IMR-90 (cell line): Measurements from ENCODE around the gene PDILT. TPM values are rescaled to one million over a fixed set of nuclear protein-coding genes. Genes with fewer than 3 reads are reported as not detected.

Experiments
- ATAC-seq: fragments of 200-7000 bp; cut with Tn5 transposase; 2 replicates; pipeline ENCODE4 v1.9.1; 2020; ENCODE audit warnings: low read depth, mild to moderate bottlenecking, moderate library complexity
- BruUV-seq: library from RNA; stranded (reverse); fragments of 400-500 nt; replicated peaks from 2 replicates; lab custom pipeline; 2021; lab: Mats Ljungman, UMichigan
- CTCF ChIA-PET: fragments of 300-600 bp; formaldehyde crosslinking; extraction: SDS; loops from one replicate; lab custom pipeline; 2021; ENCODE audit warnings: antibody characterized with exemption; lab: Yijun Ruan, JAX
- POLR2A ChIA-PET: fragments of 300-600 bp; sonication (Branson Sonifier 250); formaldehyde crosslinking; loops from one replicate; lab custom pipeline; 2022; ENCODE audit warnings: antibody characterized with exemption; ENCODE audit not compliant: unreplicated experiment; lab: Charles Lee
- DNase-seq: peaks from one replicate; pipeline ENCODE4 v3.0.0; 2013
- H2AFZ ChIP-seq: replicated peaks from 2 replicates; pipeline ENCODE3; 2013; ENCODE audit warnings: low read length, mild to moderate bottlenecking; ENCODE audit not compliant: poor library complexity
- H2AK5ac ChIP-seq: 2 replicates; pipeline ENCODE4 v1.6.1; 2013; ENCODE audit warnings: low read depth, low read length, inconsistent platforms
- H2AK9ac ChIP-seq: replicated peaks from 2 replicates; pipeline ENCODE3; 2013; ENCODE audit warnings: mild to moderate bottlenecking, low read depth, low read length, moderate library complexity; ENCODE audit not compliant: poor library complexity
- H2BK120ac ChIP-seq: 2 replicates; pipeline ENCODE4 v1.6.1; 2013; ENCODE audit warnings: low read depth, low read length, inconsistent platforms
- H2BK15ac ChIP-seq: 3 replicates; pipeline ENCODE4 v1.6.1; 2013; ENCODE audit warnings: low read depth, low read length, inconsistent platforms
- H2BK20ac ChIP-seq: 2 replicates; pipeline ENCODE4 v1.6.1; 2013; ENCODE audit warnings: low read depth, mild to moderate bottlenecking, inconsistent platforms, low read length, moderate library complexity
- H2BK5ac ChIP-seq: 2 replicates; pipeline ENCODE4 v1.6.1; 2013; ENCODE audit warnings: mild to moderate bottlenecking, low read depth, low read length, inconsistent platforms; ENCODE audit not compliant: poor library complexity, severe bottlenecking
- H3K14ac ChIP-seq: replicated peaks from 2 replicates; pipeline ENCODE4 v1.6.1; 2013; ENCODE audit warnings: low read depth, low read length, inconsistent platforms
- H3K18ac ChIP-seq: 2 replicates; pipeline ENCODE4 v1.6.1; 2013; ENCODE audit warnings: low read depth, low read length, control low read depth
- H3K23ac ChIP-seq: 2 replicates; pipeline ENCODE4 v1.6.1; 2013; ENCODE audit warnings: low read depth, low read length, inconsistent platforms
- H3K27ac ChIP-seq: 2 replicates; pipeline ENCODE4 v1.5.1; 2013; ENCODE audit warnings: mild to moderate bottlenecking, control low read depth, low read length; ENCODE audit not compliant: insufficient read depth
- H3K27me3 ChIP-seq: 2 replicates; pipeline ENCODE4 v1.6.1; 2013; ENCODE audit warnings: low read length; ENCODE audit not compliant: control insufficient read depth, insufficient read depth
- H3K36me3 ChIP-seq: 2 replicates; pipeline ENCODE4 v1.6.1; 2013; ENCODE audit warnings: low read length, mixed read lengths; ENCODE audit not compliant: control insufficient read depth, insufficient read depth
- H3K4ac ChIP-seq: 2 replicates; pipeline ENCODE4 v1.6.1; 2013; ENCODE audit warnings: low read depth, low read length, inconsistent platforms
- H3K4me1 ChIP-seq: 2 replicates; pipeline ENCODE4 v1.6.1; 2013; ENCODE audit warnings: low read length, mixed read lengths; ENCODE audit not compliant: control insufficient read depth, insufficient read depth
- H3K4me2 ChIP-seq: 2 replicates; pipeline ENCODE4 v1.6.1; 2013; ENCODE audit warnings: low read depth, mild to moderate bottlenecking, control low read depth, low read length, moderate library complexity
- H3K4me3 ChIP-seq: 2 replicates; pipeline ENCODE4 v1.5.1; 2013; ENCODE audit warnings: low read depth, mild to moderate bottlenecking, control low read depth, low read length, moderate library complexity; ENCODE audit not compliant: insufficient read depth
- H3K56ac ChIP-seq: 2 replicates; pipeline ENCODE4 v1.6.1; 2013; ENCODE audit warnings: low read length, inconsistent platforms; ENCODE audit not compliant: insufficient read depth; ENCODE audit errors: extremely low read depth
- H3K79me1 ChIP-seq, 2 experiments: 2 replicates each; pipeline ENCODE4 v1.6.1; 2013; ENCODE audit warnings: low read length in 2 of 2, inconsistent platforms in 1 of 2, low read depth in 1 of 2
- H3K9ac ChIP-seq: 2 replicates; pipeline ENCODE4 v1.6.1; 2013; ENCODE audit warnings: low read depth, low read length, control low read depth
- H3K9me1 ChIP-seq: 2 replicates; pipeline ENCODE4 v1.6.1; 2013; ENCODE audit warnings: low read length, inconsistent platforms; ENCODE audit not compliant: insufficient read depth
- H3K9me3 ChIP-seq: 2 replicates; pipeline ENCODE4 v1.6.1; 2013; ENCODE audit warnings: low read length; ENCODE audit not compliant: control insufficient read depth, insufficient read depth
- H4K20me1 ChIP-seq: 2 replicates; pipeline ENCODE4 v1.6.1; 2013; ENCODE audit warnings: low read length, inconsistent platforms; ENCODE audit not compliant: insufficient read depth
- H4K5ac ChIP-seq: 2 replicates; pipeline ENCODE4 v1.6.1; 2013; ENCODE audit warnings: mild to moderate bottlenecking, low read depth, low read length, control low read depth
- H4K8ac ChIP-seq, 2 experiments: 2 replicates each; pipeline ENCODE4 v1.6.1; 2013; ENCODE audit warnings: low read depth in 2 of 2, low read length in 2 of 2, control low read depth in 1 of 2, inconsistent platforms in 1 of 2
- H4K91ac ChIP-seq: 2 replicates; pipeline ENCODE4 v1.6.1; 2013; ENCODE audit warnings: low read depth, low read length, inconsistent platforms; ENCODE audit not compliant: insufficient read depth
- MAZ ChIP-seq: IDR thresholded peaks from 2 replicates; pipeline ENCODE4 v1.6.1; 2012; ENCODE audit warnings: low read depth, mild to moderate bottlenecking, low read length, improper control_type of control experiment, moderate library complexity, borderline replicate concordance
- WGBS, 2 experiments: methylation state at CpG; one replicate each; pipeline versions ENCODE4 v1.1.5 to v1.1.7; 2013; ENCODE audit warnings: missing lambda C conversion rate in 2 of 2; ENCODE audit not compliant: insufficient read length in 1 of 2; ENCODE audit errors: extremely low coverage in 2 of 2; 5-methylcytosine and 5-hydroxymethylcytosine counted together
- dilution Hi-C: fragments of 300-500 bp; cut with HindIII; formaldehyde crosslinking; loops from one replicate; pipeline ENCODE4 v1.14.3; 2018; ENCODE audit warnings: low sequenced_read_pairs; ENCODE audit not compliant: unreplicated experiment
- in situ Hi-C: fragments of 300-500 bp; cut with MboI; formaldehyde crosslinking; loops from 3 replicates; pipeline ENCODE4 v1.14.3; 2019; ENCODE audit warnings: low sequenced_read_pairs, inconsistent platforms, mixed read lengths
- intact Hi-C: fragments of 100-400 bp; cut with micrococcal nuclease; formaldehyde crosslinking; loops from 2 replicates; pipeline ENCODE4 v1.10.0; 2022
- polyA plus RNA-seq, 3 experiments: library from polyadenylated mRNA; depleted of rRNA; stranded (reverse); fragments of >200 nt; gene quantifications; 2 replicates each; pipeline ENCODE4 v1.2.3, GENCODE V29; 2012; ENCODE audit warnings: low replicate concordance in 1 of 3
- total RNA-seq: library from RNA; depleted of rRNA; stranded (reverse); fragments of >200 nt; gene quantifications from 2 replicates; pipeline ENCODE4 v1.2.3, GENCODE V29; 2012

Gene PDILT
- total and polyA plus RNA-seq, 2 of the 4 experiments (the other 2 are of a cell fraction), result not detected

DNA sequence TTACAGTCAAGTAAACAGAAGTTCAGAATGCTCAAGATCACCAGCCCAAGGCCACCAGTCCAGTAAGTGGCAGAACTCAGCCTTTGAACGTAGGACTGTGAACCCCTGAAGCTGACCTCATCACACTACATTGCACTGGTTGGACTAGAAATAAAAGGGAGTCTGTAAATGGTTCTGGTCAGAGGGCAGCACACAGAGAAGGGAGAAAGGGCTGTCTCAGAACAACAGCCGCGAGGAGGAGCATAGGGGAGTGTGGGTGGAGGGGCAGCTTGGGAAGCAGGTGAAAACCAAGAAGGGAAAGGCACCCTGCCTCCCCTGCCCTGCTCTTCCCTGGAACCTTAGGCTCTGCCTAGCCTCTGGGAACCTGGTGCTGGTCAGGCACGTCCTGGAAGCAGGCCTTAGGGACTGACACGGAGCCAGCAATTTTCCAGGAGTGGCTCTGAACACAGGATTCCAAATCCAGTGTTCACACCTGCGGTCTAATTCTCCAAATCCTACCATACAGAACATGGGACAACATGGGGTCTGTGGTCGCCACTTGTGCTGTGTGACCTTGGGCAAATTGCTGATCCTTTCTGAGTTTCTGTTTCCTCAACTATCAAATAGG is 7.0 kb downstream of the PDILT start:
- H2BK15ac ChIP-seq, result no peak overlapping the region
- H3K23ac ChIP-seq, result no peak overlapping the region
- H2BK5ac ChIP-seq, result no peak overlapping the region
- H3K4me1 ChIP-seq, result no peaks in the 10 kb centered on the region
- no peak overlapping the region for H3K14ac ChIP-seq
- H3K9ac ChIP-seq, result no peak overlapping the region
- no peak overlapping the region for H3K27ac ChIP-seq
- BruUV-seq, result no TSS peak
- no peak overlapping the region for H3K4me3 ChIP-seq
- H3K9me1 ChIP-seq, result no peaks in the 10 kb centered on the region
- H3K4ac ChIP-seq, result no peak overlapping the region
- H4K5ac ChIP-seq, result no peak overlapping the region
- H3K79me1 ChIP-seq, result no peaks in the 10 kb centered on the region
- in situ Hi-C loops, result loop anchor here (25.0 kb wide), 1 partner anchor 785 kb away; no protein-coding TSS in a partner anchor
- POLR2A ChIA-PET, result no interaction called here
- CTCF ChIA-PET, result no interaction called here
- H4K8ac ChIP-seq, result no peak overlapping the region
- peaks cover 3% of the 10 kb centered on the region; the same call in 1 of the 2 replicates for H3K9me3 ChIP-seq
- no peak overlapping the region for H3K18ac ChIP-seq
- no peak overlapping the region for H4K91ac ChIP-seq
- no peak overlapping the region for H3K4me2 ChIP-seq
- dilution Hi-C loops, result no loop called here
- no peak overlapping the region for H2AK5ac ChIP-seq
- no CpG with 5 or more reads among the region's 7 CpGs for WGBS, 2 experiments
- no peaks in the 10 kb centered on the region for H3K27me3 ChIP-seq
- H3K36me3 ChIP-seq, result no peaks in the 10 kb centered on the region
- no peak overlapping the region for H2AFZ ChIP-seq
- no peak for TF ChIP-seq MAZ
- intact Hi-C loops, result no loop called here
- H2BK20ac ChIP-seq, result no peak overlapping the region
- H3K56ac ChIP-seq, result no peak overlapping the region
- no peak for ATAC-seq
- H2AK9ac ChIP-seq, result no peak overlapping the region
- no peak for DNase-seq
- H2BK120ac ChIP-seq, result no peak overlapping the region
- H4K20me1 ChIP-seq, result no peaks in the 10 kb centered on the region
